HCT116 (cell line): ENCODE measurements around the gene HTR3A. TPM values are rescaled to one million over a fixed set of nuclear protein-coding genes. Genes with fewer than 3 reads are reported as not detected.

ENCODE experiments used
- ATAC-seq: fragments of 200-7000 bp; cut with Tn5 transposase; 2 replicates; pipeline ENCODE4 v1.9.1; 2020; ENCODE audit warnings: mild to moderate bottlenecking, moderate library complexity
- BruUV-seq: library from RNA; stranded (reverse); fragments of 400-500 nt; replicated peaks from 2 replicates; lab custom pipeline; 2021; lab: Mats Ljungman, UMichigan
- CTCF ChIA-PET: fragments of 300-600 bp; sonication (Branson Sonifier 250); formaldehyde crosslinking; loops from one replicate; lab custom pipeline; 2021; ENCODE audit warnings: antibody characterized with exemption; lab: Charles Lee
- POLR2A ChIA-PET: fragments of 300-600, 350-600 bp; sonication (Branson Sonifier 250); formaldehyde crosslinking; loops from one replicate; lab custom pipeline; 2021; ENCODE audit warnings: antibody characterized with exemption; lab: Charles Lee
- RAD21 ChIA-PET, 2 experiments: fragments of 300-600 bp; sonication (Branson Sonifier 250); formaldehyde crosslinking; loops; one replicate each; lab custom pipeline; 2023; ENCODE audit warnings: low total read pairs in 2 of 2; ENCODE audit not compliant: uncharacterized antibody in 2 of 2, unreplicated experiment in 2 of 2, low non-redundant PET in 1 of 2; lab: Charles Lee
- DNase-seq: peaks from one replicate; pipeline ENCODE4 v3.0.0-alpha.2; 2010; ENCODE audit warnings: low read depth, low spot score
- H2AFZ ChIP-seq: fragments of 200-600 bp; shearing (Covaris generic), sonication (generic); 2 replicates; pipeline ENCODE4 v1.6.1; 2017; ENCODE audit warnings: low read depth, mixed run types, mixed read lengths, antibody characterized with exemption, low read length; ENCODE audit not compliant: poor library complexity, severe bottlenecking
- H3K27ac ChIP-seq: 2 replicates; pipeline ENCODE4 v1.5.1; 2012; ENCODE audit warnings: low read depth, low read length
- H3K27me3 ChIP-seq: fragments of 200-600 bp; sonication (generic); 2 replicates; pipeline ENCODE4 v1.6.1; 2016; ENCODE audit warnings: mixed run types, low read length, mixed read lengths; ENCODE audit not compliant: insufficient read depth
- H3K36me3 ChIP-seq, 2 experiments: fragments of 200-500 bp in 1 of 2; fragments of 200-600 bp in 1 of 2; sonication (Bioruptor generic) in 1 of 2; sonication (generic) in 1 of 2; 2 replicates each; pipeline versions ENCODE4 v1.5.1 to v1.6.1; 2014 to 2016; ENCODE audit warnings: low read length in 2 of 2, inconsistent platforms in 1 of 2, mixed read lengths in 1 of 2, mixed run types in 1 of 2; ENCODE audit not compliant: insufficient read depth in 2 of 2, control insufficient read depth in 1 of 2
- H3K4me1 ChIP-seq, 2 experiments: fragments of 200-600 bp in 1 of 2; sonication (generic) in 1 of 2; 2 replicates each; pipeline versions ENCODE4 v1.5.1 to v1.6.1; 2012 to 2017; ENCODE audit warnings: low read length in 2 of 2, inconsistent platforms in 1 of 2, mild to moderate bottlenecking in 1 of 2, mixed read lengths in 1 of 2, mixed run types in 1 of 2, moderate library complexity in 1 of 2; ENCODE audit not compliant: insufficient read depth in 2 of 2, control insufficient read depth in 1 of 2
- H3K4me2 ChIP-seq: fragments of 200-600 bp; sonication (generic); 2 replicates; pipeline ENCODE4 v1.6.1; 2017; ENCODE audit warnings: mixed run types, low read length, mixed read lengths
- H3K4me3 ChIP-seq, 2 experiments: fragments of 200-600 bp in 1 of 2; sonication (generic) in 1 of 2; replicated peaks in 1 of 2; 2 replicates each; pipeline ENCODE4 v1.5.1; 2011 to 2016; ENCODE audit warnings: low read length in 2 of 2, control low read depth in 1 of 2, low read depth in 1 of 2, mild to moderate bottlenecking in 1 of 2, mixed read lengths in 1 of 2, mixed run types in 1 of 2
- H3K79me2 ChIP-seq: fragments of 200-600 bp; sonication (generic); 2 replicates; pipeline ENCODE4 v1.6.1; 2017; ENCODE audit warnings: mild to moderate bottlenecking, mixed run types, low read length, moderate library complexity, mixed read lengths; ENCODE audit not compliant: insufficient read depth
- H3K9ac ChIP-seq: fragments of 200-600 bp; sonication (generic); 2 replicates; pipeline ENCODE4 v1.6.1; 2016; ENCODE audit warnings: low read length, mixed read lengths
- H3K9me2 ChIP-seq: fragments of 200-600 bp; sonication (generic), shearing (Covaris generic); 2 replicates; pipeline ENCODE4 v1.6.1; 2017; ENCODE audit warnings: mixed run types, mild to moderate bottlenecking, moderate library complexity; ENCODE audit not compliant: insufficient read depth
- H3K9me3 ChIP-seq, 2 experiments: fragments of 200-500 bp in 1 of 2; fragments of 200-600 bp in 1 of 2; sonication (Bioruptor generic) in 1 of 2; sonication (generic) in 1 of 2; 2 replicates each; pipeline ENCODE4 v1.6.1; 2014 to 2017; ENCODE audit warnings: low read length in 2 of 2, mixed read lengths in 2 of 2, inconsistent platforms in 1 of 2, low read depth in 1 of 2, mild to moderate bottlenecking in 1 of 2, mixed run types in 1 of 2, moderate library complexity in 1 of 2; ENCODE audit not compliant: control insufficient read depth in 1 of 2, insufficient read depth in 1 of 2
- H4K20me1 ChIP-seq: fragments of 200-600 bp; sonication (generic), shearing (Covaris generic); 2 replicates; pipeline ENCODE4 v1.6.1; 2017; ENCODE audit warnings: mixed run types, mild to moderate bottlenecking, moderate library complexity; ENCODE audit not compliant: insufficient read depth
- ATF3 ChIP-seq: IDR thresholded peaks from 2 replicates; pipeline ENCODE4 v1.6.1; 2012
- CEBPB ChIP-seq: IDR thresholded peaks from 2 replicates; pipeline ENCODE4 v1.6.1; 2012; ENCODE audit warnings: low read depth
- EGR1 ChIP-seq: IDR thresholded peaks from 2 replicates; pipeline ENCODE4 v1.6.1; 2012; ENCODE audit warnings: low read depth
- ELF1 ChIP-seq: IDR thresholded peaks from 2 replicates; pipeline ENCODE4 v1.6.1; 2012; ENCODE audit warnings: low read depth, borderline replicate concordance
- EZH2 ChIP-seq: fragments of 200-600 bp; sonication (generic); IDR thresholded peaks from 2 replicates; pipeline ENCODE4 v1.6.1; 2017; ENCODE audit warnings: antibody characterized with exemption, mixed run types
- EZH2phosphoT487 ChIP-seq: fragments of 200-600 bp; IDR thresholded peaks from 2 replicates; pipeline ENCODE4 v1.6.1; 2018; ENCODE audit warnings: antibody characterized with exemption, borderline replicate concordance
- FOSL1 ChIP-seq: IDR thresholded peaks from 2 replicates; pipeline ENCODE4 v1.6.1; 2012; ENCODE audit warnings: low read depth
- JUND ChIP-seq: IDR thresholded peaks from 2 replicates; pipeline ENCODE4 v1.6.1; 2012
- MAX ChIP-seq: IDR thresholded peaks from 2 replicates; pipeline ENCODE4 v1.6.1; 2012
- POLR2AphosphoS5 ChIP-seq: IDR thresholded peaks from 2 replicates; pipeline ENCODE4 v1.6.1; 2011; ENCODE audit warnings: mild to moderate bottlenecking, low read depth, low read length, moderate library complexity
- RAD21 ChIP-seq: IDR thresholded peaks from 2 replicates; pipeline ENCODE4 v1.6.1; 2012; ENCODE audit warnings: low read depth, mild to moderate bottlenecking
- SP1 ChIP-seq: IDR thresholded peaks from 2 replicates; pipeline ENCODE4 v1.6.1; 2012; ENCODE audit warnings: low read depth
- SRF ChIP-seq: IDR thresholded peaks from 2 replicates; pipeline ENCODE4 v1.6.1; 2012; ENCODE audit warnings: low read depth
- TCF7L2 ChIP-seq: IDR thresholded peaks from 2 replicates; pipeline ENCODE4 v1.7.0; 2011; ENCODE audit warnings: borderline replicate concordance, inconsistent platforms; ENCODE audit not compliant: insufficient read depth, insufficient read length; ENCODE audit errors: extremely low read depth
- ZNF274 ChIP-seq: fragments of 200-500 bp; sonication (Bioruptor generic); IDR thresholded peaks from 2 replicates; pipeline ENCODE4 v1.6.1; 2014; ENCODE audit warnings: mild to moderate bottlenecking, low read depth, low read length, inconsistent platforms
- intact Hi-C: fragments of 100-400 bp; cut with micrococcal nuclease; formaldehyde crosslinking; loops from 2 replicates; pipeline ENCODE4 v1.10.0; 2022
- total RNA-seq: library from RNA; stranded (reverse); gene quantifications from one replicate; pipeline ENCODE4 v1.2.1, GENCODE V29; 2021; ENCODE audit not compliant: unreplicated experiment

Gene HTR3A
- total RNA-seq, 1 experiment from 2014 or later = 0.12 TPM

DNA sequence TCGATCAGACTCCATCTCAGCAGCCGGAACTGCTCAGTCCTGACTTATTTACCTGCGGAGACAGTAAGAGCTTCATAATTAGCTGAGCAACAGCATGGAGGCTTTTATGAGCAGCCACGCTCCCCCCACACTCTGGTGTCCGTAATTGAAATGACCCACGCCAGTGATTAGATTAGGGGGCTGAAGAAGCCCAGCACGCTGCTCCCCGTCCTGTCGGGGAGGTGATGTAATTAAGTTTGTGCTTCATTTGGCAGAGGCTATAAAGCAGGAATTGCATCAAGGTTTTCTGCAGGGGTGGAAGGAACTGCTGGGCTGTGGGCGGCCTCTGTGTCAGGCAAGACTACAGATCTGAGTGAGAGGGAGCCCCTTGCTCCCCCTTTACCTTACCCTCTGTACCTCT, 22.8 kb upstream of the HTR3A start:
- no peak for TF ChIP-seq SP1
- no peak for TF ChIP-seq MAX
- no peak for TF ChIP-seq EGR1
- TF ChIP-seq EZH2 = no peak
- TF ChIP-seq RAD21 = no peak
- TF ChIP-seq FOSL1 = no peak
- TF ChIP-seq TCF7L2 = no peak
- TF ChIP-seq ZNF274 = no peak
- TF ChIP-seq POLR2AphosphoS5 = no peak
- TF ChIP-seq ELF1 = no peak
- no peak for TF ChIP-seq SRF
- no peak for TF ChIP-seq JUND
- TF ChIP-seq CEBPB = no peak
- no peak for TF ChIP-seq ATF3
- no peak for TF ChIP-seq EZH2phosphoT487
- Histone ChIP-seq H3K9me2 (no peaks in the 10 kb centered on the region), H3K9me3 (no peaks in the 10 kb centered on the region), H3K4me1 (no peaks in the 10 kb centered on the region), H3K4me3 (no peak overlapping the region), H3K79me2 (no peaks in the 10 kb centered on the region), H3K27me3 (peaks cover 25% of the 10 kb centered on the region), H3K9ac (no peak overlapping the region), H2AFZ (no peak overlapping the region), H4K20me1 (no peaks in the 10 kb centered on the region), H3K4me2 (no peak overlapping the region), H3K36me3 (no peaks in the 10 kb centered on the region), H3K27ac (no peak overlapping the region)
- intact Hi-C loops = no loop called here
- ATAC-seq = no peak
- BruUV-seq = no TSS peak
- CTCF ChIA-PET = no interaction called here
- DNase-seq = no peak
- POLR2A ChIA-PET = no interaction called here
- RAD21 ChIA-PET = no interaction called here
